CD14-positive monocyte (primary cell): ENCODE measurements around the gene CDC14A. TPM values are rescaled to one million over a fixed set of nuclear protein-coding genes. Genes with fewer than 3 reads are reported as not detected.

Experiments
- DNase-seq, 3 donors: peaks; one replicate each; pipeline ENCODE4 v3.0.0-alpha.2; 2011 to 2022
- H2AFZ ChIP-seq: 2 replicates; pipeline ENCODE4 v1.6.0; 2012; ENCODE audit warnings: mild to moderate bottlenecking, low read depth, low read length, inconsistent platforms; ENCODE audit not compliant: insufficient read depth, poor library complexity, severe bottlenecking
- H3K27ac ChIP-seq, 2 donors: 1 replicate in 1 of 2; 2 replicates in 1 of 2; pipeline ENCODE4 v1.5.1; 2012 to 2013; ENCODE audit warnings: low read length in 2 of 2, control low read depth in 1 of 2, inconsistent platforms in 1 of 2, low read depth in 1 of 2, mild to moderate bottlenecking in 1 of 2
- H3K27me3 ChIP-seq, 2 donors: one replicate each; pipeline versions ENCODE4 v1.6.0 to v1.6.1; 2011 to 2013; ENCODE audit warnings: low read length in 2 of 2; ENCODE audit not compliant: control insufficient read depth in 2 of 2, insufficient read depth in 2 of 2
- H3K36me3 ChIP-seq, 2 donors: replicated peaks in 1 of 2; 1 replicate in 1 of 2; 2 replicates in 1 of 2; pipeline versions ENCODE4 v1.5.1 to v1.6.1; 2012 to 2013; ENCODE audit warnings: low read length in 2 of 2, control low read depth in 1 of 2, inconsistent platforms in 1 of 2, mild to moderate bottlenecking in 1 of 2; ENCODE audit not compliant: insufficient read depth in 2 of 2, control insufficient read depth in 1 of 2
- H3K4me1 ChIP-seq, 2 donors: 1 replicate in 1 of 2; 2 replicates in 1 of 2; pipeline versions ENCODE4 v1.5.1 to v1.6.1; 2012 to 2013; ENCODE audit warnings: low read length in 2 of 2, control low read depth in 1 of 2, inconsistent platforms in 1 of 2, mild to moderate bottlenecking in 1 of 2, moderate library complexity in 1 of 2; ENCODE audit not compliant: insufficient read depth in 2 of 2, control insufficient read depth in 1 of 2
- H3K4me2 ChIP-seq: replicated peaks from 2 replicates; pipeline ENCODE3; 2012; ENCODE audit warnings: low read length, moderate library complexity, mild to moderate bottlenecking; ENCODE audit not compliant: poor library complexity, severe bottlenecking; ENCODE audit errors: extremely low read depth
- H3K4me3 ChIP-seq, 3 experiments: fragments of 200-600 bp in 1 of 3; sonication (generic) in 1 of 3; replicated peaks in 1 of 3; 1 replicate in 2 of 3; 2 replicates in 1 of 3; pipeline ENCODE4 v1.5.1; 2011 to 2013; ENCODE audit warnings: low read length in 3 of 3, mild to moderate bottlenecking in 3 of 3, control low read depth in 2 of 3, low read depth in 2 of 3, inconsistent platforms in 1 of 3, moderate library complexity in 1 of 3
- H3K79me2 ChIP-seq: 2 replicates; pipeline ENCODE4 v1.6.0; 2012; ENCODE audit warnings: mild to moderate bottlenecking, control low read depth, inconsistent platforms, low read length, moderate library complexity; ENCODE audit not compliant: insufficient read depth
- H3K9ac ChIP-seq: 2 replicates; pipeline ENCODE4 v1.6.0; 2017; ENCODE audit warnings: low read length, mild to moderate bottlenecking; ENCODE audit not compliant: insufficient read depth, poor library complexity, severe bottlenecking
- H3K9me3 ChIP-seq, 2 donors: replicated peaks in 1 of 2; 1 replicate in 1 of 2; 2 replicates in 1 of 2; pipeline versions ENCODE4 v1.5.1 to v1.6.1; 2012 to 2013; ENCODE audit warnings: low read length in 2 of 2, control low read depth in 1 of 2; ENCODE audit not compliant: control insufficient read depth in 1 of 2, insufficient read depth in 1 of 2
- H4K20me1 ChIP-seq: 2 replicates; pipeline ENCODE4 v1.6.0; 2012; ENCODE audit warnings: mild to moderate bottlenecking, low read length, control low read depth, moderate library complexity; ENCODE audit not compliant: insufficient read depth
- H3K27ac Mint-ChIP-seq, 7 donors: one replicate each; pipeline ENCODE4 v1.8.0; 2020; ENCODE audit warnings: mild to moderate bottlenecking in 7 of 7, mixed read lengths in 7 of 7, moderate library complexity in 6 of 7, inconsistent platforms in 2 of 7
- H3K27me3 Mint-ChIP-seq, 3 donors: one replicate each; pipeline ENCODE4 v1.8.0; 2021 to 2022; ENCODE audit warnings: low read depth in 3 of 3, mild to moderate bottlenecking in 3 of 3, mixed read lengths in 3 of 3, moderate library complexity in 3 of 3, inconsistent platforms in 1 of 3
- H3K36me3 Mint-ChIP-seq, 2 donors: one replicate each; pipeline ENCODE4 v1.8.0; 2020; ENCODE audit warnings: mixed read lengths in 2 of 2, inconsistent platforms in 1 of 2, mild to moderate bottlenecking in 1 of 2
- H3K4me1 Mint-ChIP-seq: one replicate; pipeline ENCODE4 v1.8.0; 2020; ENCODE audit warnings: mild to moderate bottlenecking, mixed read lengths
- H3K4me3 Mint-ChIP-seq, 2 donors: one replicate each; pipeline ENCODE4 v1.8.0; 2020; ENCODE audit warnings: mild to moderate bottlenecking in 2 of 2, mixed read lengths in 2 of 2, moderate library complexity in 1 of 2
- H3K9me3 Mint-ChIP-seq, 7 donors: one replicate each; pipeline ENCODE4 v1.8.0; 2020 to 2022; ENCODE audit warnings: mixed read lengths in 7 of 7, mild to moderate bottlenecking in 6 of 7, moderate library complexity in 6 of 7, inconsistent platforms in 2 of 7
- WGBS: methylation state at CpG from one replicate; pipeline ENCODE4 v1.1.5; 2013; ENCODE audit warnings: missing lambda C conversion rate; ENCODE audit not compliant: insufficient coverage; 5-methylcytosine and 5-hydroxymethylcytosine counted together
- intact Hi-C, 2 donors: fragments of 100-400 bp; cut with micrococcal nuclease; formaldehyde crosslinking; loops; one replicate each; pipeline versions ENCODE4 v1.15.0 to v1.15.1; 2023
- polyA plus RNA-seq, 3 donors: library from polyadenylated mRNA; depleted of rRNA in 1 of 3; unstranded in 2 of 3; stranded (reverse) in 1 of 3; fragments of 300-500 nt in 2 of 3; fragments of >200 nt in 1 of 3; fragmentation: Illumina TruSeq in 2 of 3; gene quantifications; 1 replicate in 2 of 3; 2 replicates in 1 of 3; pipeline ENCODE4 v1.2.3, GENCODE V29; 2012 to 2021
- TF ChIP-seq, protein P1 (sequence below): fragments of 200-600 bp; IDR thresholded peaks from one replicate; pipeline ENCODE4 v1.8.0; 2022; ENCODE audit warnings: antibody characterized with exemption, mild to moderate bottlenecking

The CDC14A gene
- polyA plus RNA-seq, 3 donors, result 4.2 to 9.2 (median 6.1) TPM

DNA sequence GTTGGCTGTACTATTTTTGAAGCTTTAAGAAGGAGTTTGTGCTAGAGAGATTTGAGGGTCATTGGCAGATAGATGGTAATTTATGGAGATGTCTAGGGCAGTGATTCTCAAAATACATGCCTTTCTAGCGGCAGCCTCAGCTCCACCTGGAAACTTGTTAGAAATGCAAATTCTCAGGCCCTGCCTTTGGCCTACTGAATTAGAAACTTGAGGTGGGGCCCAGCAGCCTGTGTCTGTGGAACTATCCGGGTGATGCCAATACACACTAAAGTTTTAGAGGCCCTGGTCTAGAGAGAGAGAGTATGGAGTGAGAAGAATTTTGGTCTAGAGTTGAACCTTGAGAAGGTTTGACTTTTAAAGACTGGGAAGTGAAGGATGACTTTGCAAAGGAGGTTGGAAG, 82.5 kb downstream of the CDC14A start:
- Histone ChIP-seq H3K27ac (no peak overlapping the region), H3K36me3 (peaks cover 3 to 53% of the 10 kb centered on the region in 2 donors), H4K20me1 (no peaks in the 10 kb centered on the region), H3K27me3 (no peaks in the 10 kb centered on the region), H3K4me2 (no peak overlapping the region), H2AFZ (no peak overlapping the region), H3K9ac (no peak overlapping the region), H3K4me1 (no peaks in the 10 kb centered on the region), H3K4me3 (no peak overlapping the region), H3K9me3 (no peaks in the 10 kb centered on the region), H3K79me2 (peaks cover 22% of the 10 kb centered on the region)
- intact Hi-C loops, result no loop called here
- no peaks in the 10 kb centered on the region for H3K9me3 Mint-ChIP-seq
- H3K27me3 Mint-ChIP-seq, result peaks cover 0 to 2% (median 0%) of the 10 kb centered on the region in 3 donors
- WGBS, result 100% methylated on average over 1 of the region's 2 CpGs
- TF ChIP-seq, protein P1, sequence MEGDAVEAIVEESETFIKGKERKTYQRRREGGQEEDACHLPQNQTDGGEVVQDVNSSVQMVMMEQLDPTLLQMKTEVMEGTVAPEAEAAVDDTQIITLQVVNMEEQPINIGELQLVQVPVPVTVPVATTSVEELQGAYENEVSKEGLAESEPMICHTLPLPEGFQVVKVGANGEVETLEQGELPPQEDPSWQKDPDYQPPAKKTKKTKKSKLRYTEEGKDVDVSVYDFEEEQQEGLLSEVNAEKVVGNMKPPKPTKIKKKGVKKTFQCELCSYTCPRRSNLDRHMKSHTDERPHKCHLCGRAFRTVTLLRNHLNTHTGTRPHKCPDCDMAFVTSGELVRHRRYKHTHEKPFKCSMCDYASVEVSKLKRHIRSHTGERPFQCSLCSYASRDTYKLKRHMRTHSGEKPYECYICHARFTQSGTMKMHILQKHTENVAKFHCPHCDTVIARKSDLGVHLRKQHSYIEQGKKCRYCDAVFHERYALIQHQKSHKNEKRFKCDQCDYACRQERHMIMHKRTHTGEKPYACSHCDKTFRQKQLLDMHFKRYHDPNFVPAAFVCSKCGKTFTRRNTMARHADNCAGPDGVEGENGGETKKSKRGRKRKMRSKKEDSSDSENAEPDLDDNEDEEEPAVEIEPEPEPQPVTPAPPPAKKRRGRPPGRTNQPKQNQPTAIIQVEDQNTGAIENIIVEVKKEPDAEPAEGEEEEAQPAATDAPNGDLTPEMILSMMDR, result no peak
- peaks cover 2% of the 10 kb centered on the region for H3K4me1 Mint-ChIP-seq
- DNase-seq, result no peak
- peaks cover 34 to 49% of the 10 kb centered on the region in 2 donors for H3K36me3 Mint-ChIP-seq
- no peak overlapping the region for H3K4me3 Mint-ChIP-seq
- H3K27ac Mint-ChIP-seq, result no peak overlapping the region

DNA sequence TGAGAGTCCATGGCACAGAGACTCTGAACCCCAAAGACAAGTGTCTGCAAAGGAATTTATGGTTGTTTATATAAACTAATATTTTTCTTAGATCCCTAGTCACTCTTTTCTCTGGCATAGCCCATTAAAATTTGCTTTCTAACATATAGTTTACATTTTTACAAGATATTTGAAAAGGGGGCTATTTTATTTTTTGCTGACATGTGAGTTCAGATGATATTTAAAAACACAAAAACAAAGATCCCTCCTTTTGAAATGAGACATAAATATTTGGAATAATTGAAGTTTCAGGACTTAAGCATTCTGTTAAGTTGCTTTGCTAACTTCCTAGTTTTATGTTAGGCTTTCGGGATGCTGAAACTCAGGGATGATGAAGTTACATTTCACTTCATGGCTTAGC, 86.1 kb downstream of the CDC14A start:
- Histone ChIP-seq H3K27me3 (no peaks in the 10 kb centered on the region), H3K4me2 (no peak overlapping the region), H3K9me3 (no peaks in the 10 kb centered on the region), H4K20me1 (no peaks in the 10 kb centered on the region), H3K79me2 (peaks cover 16% of the 10 kb centered on the region), H3K9ac (no peak overlapping the region), H3K36me3 (peaks cover 7 to 63% of the 10 kb centered on the region in 2 donors), H3K4me3 (no peak overlapping the region), H3K27ac (peak overlapping the region in 1 of 2 donors; percentile 16), H3K4me1 (no peaks in the 10 kb centered on the region), H2AFZ (no peak overlapping the region)
- H3K27ac Mint-ChIP-seq, result no peak overlapping the region
- TF ChIP-seq, protein P1, result no peak
- peaks cover 0 to 2% (median 0%) of the 10 kb centered on the region in 3 donors for H3K27me3 Mint-ChIP-seq
- H3K36me3 Mint-ChIP-seq, result peaks cover 36% of the 10 kb centered on the region in 2 donors
- no CpG with 5 or more reads among the region's 1 CpG for WGBS
- no peaks in the 10 kb centered on the region for H3K9me3 Mint-ChIP-seq
- DNase-seq, result no peak
- peaks cover 4% of the 10 kb centered on the region for H3K4me1 Mint-ChIP-seq
- intact Hi-C loops, result no loop called here
- H3K4me3 Mint-ChIP-seq, result no peak overlapping the region
